Raji (cell line): Measurements from ENCODE around the gene TRIM46.
A peak's percentile ranks its signal among the peaks of the same experiment; 100 is the strongest.

Experiments
- POLR2A ChIP-seq: IDR thresholded peaks from 2 replicates; pipeline ENCODE4 v1.6.1; 2011; ENCODE audit warnings: low read depth, low read length, control low read depth; ENCODE audit not compliant: insufficient read depth

The TRIM46 gene

GRCh38 chr1:155228096-155228427, 54.4 kb downstream of the TRIM46 start:
- TF ChIP-seq POLR2A, result no peak

GRCh38 chr1:155231302-155231701, 57.7 kb downstream of the TRIM46 start:
- peak; percentile 7; the same call in 1 of the 2 replicates for TF ChIP-seq POLR2A
